Tibial nerve (tissue), 4 donors: ENCODE results near the gene ZBTB21. TPM values are rescaled to one million over a fixed set of nuclear protein-coding genes. Genes with fewer than 3 reads are reported as not detected.

Experiments used
- DNase-seq, 2 donors: peaks; one replicate each; pipeline ENCODE4 v3.0.0-alpha.2; 2019; ENCODE audit warnings: low spot score in 2 of 2
- H3K27ac ChIP-seq, 4 donors: fragments of 200-600 bp; sonication (generic) in 3 of 4; one replicate each; pipeline ENCODE4 v1.5.1; 2017 to 2019; ENCODE audit warnings: mild to moderate bottlenecking in 1 of 4
- H3K27me3 ChIP-seq, 2 donors: fragments of 200-600 bp; sonication (generic) in 1 of 2; one replicate each; pipeline versions ENCODE4 v1.5.1 to v1.6.0; 2017 to 2019
- H3K36me3 ChIP-seq, 3 donors: fragments of 200-600 bp; sonication (generic); one replicate each; pipeline ENCODE4 v1.5.1; 2018 to 2019
- H3K4me1 ChIP-seq, 4 donors: fragments of 200-600 bp; sonication (generic) in 3 of 4; one replicate each; pipeline ENCODE4 v1.5.1; 2017 to 2019
- H3K4me3 ChIP-seq, 4 donors: fragments of 200-600 bp; sonication (generic) in 3 of 4; one replicate each; pipeline ENCODE4 v1.5.1; 2017 to 2019; ENCODE audit warnings: mild to moderate bottlenecking in 1 of 4, moderate library complexity in 1 of 4
- H3K9me3 ChIP-seq, 4 donors: fragments of 200-600 bp; sonication (generic) in 3 of 4; one replicate each; pipeline ENCODE4 v1.5.1; 2017 to 2019
- CTCF ChIP-seq, 5 experiments: fragments of 200-600 bp in 3 of 5; fragments of 450-650 bp in 2 of 5; sonication (generic) in 3 of 5; IDR thresholded peaks; one replicate each; pipeline ENCODE4 v1.5.1; 2016 to 2019; ENCODE audit warnings: antibody characterized with exemption in 5 of 5, mild to moderate bottlenecking in 3 of 5, moderate library complexity in 2 of 5
- EP300 ChIP-seq, 2 donors: sonication (generic); formaldehyde crosslinking; IDR thresholded peaks; one replicate each; pipeline ENCODE4 v1.6.1; 2017; ENCODE audit warnings: antibody characterized with exemption in 2 of 2, mild to moderate bottlenecking in 1 of 2
- POLR2A ChIP-seq, 2 donors: fragments of 450-650 bp; IDR thresholded peaks; one replicate each; pipeline ENCODE4 v1.6.1; 2017; ENCODE audit warnings: antibody characterized with exemption in 2 of 2, mild to moderate bottlenecking in 2 of 2, moderate library complexity in 2 of 2
- WGBS, 2 donors: methylation state at CpG; one replicate each; pipeline ENCODE4 v1.1.5; 2018; 5-methylcytosine and 5-hydroxymethylcytosine counted together
- total RNA-seq, 4 donors: library from RNA; depleted of rRNA; stranded (reverse); fragments of >200 nt; gene quantifications; one replicate each; pipeline ENCODE4 v1.1.0, GENCODE V29; 2016

ZBTB21 gene
- total RNA-seq, 4 donors from 2014 or later = 9.4 to 13.8 (median 10.6) TPM

DNA sequence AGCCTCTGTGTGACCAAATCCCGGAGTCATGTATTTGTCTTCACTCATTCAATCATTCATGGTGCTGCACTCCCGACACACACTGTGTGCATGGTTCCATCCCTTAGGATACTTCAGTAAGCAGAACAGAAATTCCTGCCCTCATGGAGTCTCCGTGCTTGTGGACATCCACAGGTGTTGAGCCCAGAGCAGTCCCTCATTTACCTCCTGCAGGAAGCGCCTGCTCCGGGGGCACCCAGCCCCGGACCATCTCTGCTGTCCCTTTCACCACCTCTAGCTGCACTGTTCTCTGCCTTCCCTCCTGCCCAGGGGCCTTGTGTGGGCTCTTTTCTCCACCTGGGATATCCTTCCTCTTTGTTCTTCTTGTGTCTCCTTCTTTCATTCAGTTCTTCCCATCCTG is 9.5 kb upstream of the ZBTB21 start:
- no peaks in the 10 kb centered on the region for H3K4me1 ChIP-seq
- TF ChIP-seq EP300 (IDR thresholded peaks at IDR 0.05) = no peak
- no peak for TF ChIP-seq CTCF (IDR thresholded peaks at IDR 0.05)
- no peak for TF ChIP-seq POLR2A (IDR thresholded peaks at IDR 0.05)
- no peak overlapping the region for H3K27ac ChIP-seq
- WGBS, 2 donors = 81 to 83% methylated on average over 6 of the region's 6 CpGs
- no peak for DNase-seq
- H3K27me3 ChIP-seq = peaks cover 0 to 16% of the 10 kb centered on the region in 2 donors
- H3K36me3 ChIP-seq = no peaks in the 10 kb centered on the region
- no peaks in the 10 kb centered on the region for H3K9me3 ChIP-seq
- H3K4me3 ChIP-seq = no peak overlapping the region

DNA sequence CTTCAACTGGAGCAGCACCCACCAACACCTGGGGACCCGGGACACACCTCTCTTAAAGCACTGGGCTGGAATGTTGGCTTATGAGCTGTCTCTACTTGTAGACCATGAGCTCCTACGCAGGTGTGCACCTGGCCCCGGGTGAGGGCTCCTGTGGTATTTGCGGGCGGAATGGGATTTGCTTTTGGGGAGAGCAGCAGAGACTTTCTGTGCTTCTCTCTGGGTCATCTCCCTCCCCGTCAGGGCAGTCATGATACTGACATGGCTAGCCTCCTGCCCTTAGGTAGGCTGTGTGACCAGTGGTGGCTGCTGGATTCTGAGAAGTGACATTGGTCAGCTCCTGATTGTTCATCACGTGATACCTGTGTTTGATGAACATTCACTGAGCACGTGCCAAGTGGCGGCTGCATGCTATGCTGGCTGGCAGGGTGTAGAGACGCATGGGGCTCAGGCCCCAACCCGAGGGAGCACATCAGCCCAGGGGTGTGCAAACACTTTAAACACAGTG is 9.0 kb upstream of the ZBTB21 start:
- DNase-seq = no peak
- peaks cover 0 to 16% of the 10 kb centered on the region in 2 donors for H3K27me3 ChIP-seq
- H3K9me3 ChIP-seq = peaks cover 0 to 3% (median 0%) of the 10 kb centered on the region in 4 donors
- TF ChIP-seq POLR2A (IDR thresholded peaks at IDR 0.05) (no peak), CTCF (IDR thresholded peaks at IDR 0.05) (no peak), EP300 (IDR thresholded peaks at IDR 0.05) (no peak)
- no peak overlapping the region for H3K27ac ChIP-seq
- H3K4me1 ChIP-seq = no peaks in the 10 kb centered on the region
- no peaks in the 10 kb centered on the region for H3K36me3 ChIP-seq
- no peak overlapping the region for H3K4me3 ChIP-seq
- WGBS, 2 donors = 80 to 94% methylated on average over 7 to 11 of the region's 11 CpGs

DNA sequence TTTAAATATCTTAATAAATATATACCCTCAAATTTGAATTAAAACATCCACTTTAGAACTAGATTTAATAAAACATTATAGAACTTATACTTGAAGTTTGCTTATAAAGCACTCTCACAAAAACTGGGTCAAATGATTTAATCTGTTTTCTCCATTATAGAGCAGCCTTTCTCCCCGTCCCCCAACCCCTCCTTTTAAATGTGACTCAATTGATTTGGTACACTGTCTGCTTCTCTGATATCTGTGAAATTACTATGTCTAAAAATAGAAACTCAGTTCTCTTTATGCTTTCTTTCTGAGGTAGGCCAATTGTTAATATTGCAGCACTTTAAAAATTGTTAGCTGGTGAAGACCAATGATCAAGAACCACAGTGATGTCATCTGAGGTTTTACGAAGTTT is 6.9 kb upstream of the ZBTB21 start:
- Histone ChIP-seq H3K27me3 (peaks cover 0 to 14% of the 10 kb centered on the region in 2 donors), H3K36me3 (no peaks in the 10 kb centered on the region), H3K4me1 (no peaks in the 10 kb centered on the region), H3K4me3 (no peak overlapping the region), H3K9me3 (peaks cover 0 to 3% (median 0%) of the 10 kb centered on the region in 4 donors), H3K27ac (no peak overlapping the region)
- no peak for DNase-seq
- WGBS, 2 donors = 78 to 81% methylated on average over 2 of the region's 2 CpGs
- TF ChIP-seq EP300 (IDR thresholded peaks at IDR 0.05) = no peak
- TF ChIP-seq POLR2A (IDR thresholded peaks at IDR 0.05) = no peak
- TF ChIP-seq CTCF (IDR thresholded peaks at IDR 0.05) = no peak

- no peaks in the 10 kb centered on the region for H3K36me3 ChIP-seq
- peaks cover 0 to 2% (median 1%) of the 10 kb centered on the region in 4 donors for H3K4me1 ChIP-seq
- H3K9me3 ChIP-seq = peaks cover 0 to 3% (median 0%) of the 10 kb centered on the region in 4 donors
- H3K27ac ChIP-seq = no peak overlapping the region
- DNase-seq = no peak
- no peak for TF ChIP-seq POLR2A (IDR thresholded peaks at IDR 0.05)
- TF ChIP-seq CTCF (IDR thresholded peaks at IDR 0.05) = no peak
- TF ChIP-seq EP300 (IDR thresholded peaks at IDR 0.05) = no peak
- WGBS, 2 donors = 79 to 88% methylated on average over 19 of the region's 19 CpGs
- no peak overlapping the region for H3K4me3 ChIP-seq
- H3K27me3 ChIP-seq = peaks cover 0 to 8% of the 10 kb centered on the region in 2 donors
Measured at GRCh38 chr21:42016364-42016985, 6.3 kb upstream of the ZBTB21 start.

DNA sequence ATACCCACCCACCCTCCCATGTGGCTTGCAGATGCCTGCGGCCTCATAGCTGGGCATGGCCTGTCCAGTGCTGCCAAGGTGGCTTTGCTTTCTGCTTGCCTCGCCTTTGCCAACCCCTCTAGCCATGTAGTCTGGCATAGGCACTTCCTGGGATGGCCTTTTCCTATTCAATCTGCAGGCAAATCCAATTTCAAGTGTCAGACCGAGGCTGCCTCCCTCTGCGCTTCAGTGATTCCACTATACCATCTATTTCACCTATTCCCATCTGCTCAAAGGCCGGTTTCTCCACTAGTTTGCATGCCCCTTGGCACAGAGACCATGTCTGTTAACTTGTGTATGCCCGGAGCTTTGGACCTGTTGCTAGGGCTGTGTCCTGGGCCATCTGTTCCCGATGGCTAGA is 3.8 kb upstream of the ZBTB21 start:
- H3K4me1 ChIP-seq = peaks cover 0 to 11% (median 10%) of the 10 kb centered on the region in 4 donors
- no peak for DNase-seq
- whole genome bisulfite sequencing, 2 donors = 92 to 96% methylated on average over 7 of the region's 7 CpGs
- no peak for TF ChIP-seq CTCF (IDR thresholded peaks at IDR 0.05)
- no peaks in the 10 kb centered on the region for H3K27me3 ChIP-seq
- peaks cover 0 to 3% (median 0%) of the 10 kb centered on the region in 4 donors for H3K9me3 ChIP-seq
- H3K4me3 ChIP-seq = no peak overlapping the region
- no peaks in the 10 kb centered on the region for H3K36me3 ChIP-seq
- H3K27ac ChIP-seq = no peak overlapping the region
